Upper lobe of right lung (tissue), 1 donor: ENCODE measurements around the gene CACNG4. TPM values are rescaled to one million over a fixed set of nuclear protein-coding genes. Genes with fewer than 3 reads are reported as not detected.

Experiments used
- ATAC-seq: fragments of 200-7000 bp; cut with Tn5 transposase; one replicate; pipeline ENCODE4 v1.9.1; 2020; ENCODE audit warnings: mild to moderate bottlenecking, moderate library complexity
- DNase-seq: peaks from one replicate; pipeline ENCODE4 v3.0.0-alpha.2; 2020
- H3K27ac ChIP-seq: fragments of 200-600 bp; one replicate; pipeline ENCODE4 v1.8.0; 2022
- H3K27me3 ChIP-seq: fragments of 200-600 bp; one replicate; pipeline ENCODE4 v1.8.0; 2022; ENCODE audit warnings: mild to moderate bottlenecking
- H3K36me3 ChIP-seq: fragments of 200-600 bp; one replicate; pipeline ENCODE4 v1.8.0; 2022
- H3K4me1 ChIP-seq: fragments of 200-600 bp; one replicate; pipeline ENCODE4 v1.8.0; 2022
- H3K4me3 ChIP-seq: fragments of 200-600 bp; one replicate; pipeline ENCODE4 v1.8.0; 2022; ENCODE audit warnings: mild to moderate bottlenecking
- H3K9me3 ChIP-seq: fragments of 200-600 bp; one replicate; pipeline ENCODE4 v1.8.0; 2022
- CTCF ChIP-seq: fragments of 200-600 bp; IDR thresholded peaks from one replicate; pipeline ENCODE4 v1.8.0; 2022; ENCODE audit warnings: antibody characterized with exemption
- intact Hi-C: fragments of 100-400 bp; cut with DNase I; formaldehyde crosslinking; loops from one replicate; pipeline ENCODE4 v1.11.0; 2022
- total RNA-seq: library from RNA; stranded (reverse); fragmentation: NEBNext Ultra II Directional; extraction: Animal tissue kit (Norgen Biotek cat#: 25700); gene quantifications from one replicate; pipeline ENCODE4 v1.2.1, GENCODE V29; 2021
- donor health status: DM: no; HTN: yes; CAD: no; lungs with severe emphysema.

The CACNG4 gene
- total RNA-seq, 1 donor from 2014 or later = 9.3 TPM

GRCh38 chr17:67021196-67021595, 56.7 kb downstream of the CACNG4 start:
- Histone ChIP-seq H3K4me3 (no peak overlapping the region), H3K4me1 (no peaks in the 10 kb centered on the region), H3K9me3 (no peaks in the 10 kb centered on the region), H3K36me3 (no peaks in the 10 kb centered on the region), H3K27ac (no peak overlapping the region), H3K27me3 (no peaks in the 10 kb centered on the region)
- TF ChIP-seq CTCF = no peak
- ATAC-seq = no peak
- intact Hi-C loops = no loop called here
- DNase-seq = no peak

- no peak for TF ChIP-seq CTCF
Measured at GRCh38 chr17:67021743-67022450, 57.4 kb downstream of the CACNG4 start.

GRCh38 chr17:67022451-67022810, 57.9 kb downstream of the CACNG4 start:
- H3K4me3 ChIP-seq = no peak overlapping the region
- intact Hi-C loops = no loop called here
- no peaks in the 10 kb centered on the region for H3K27me3 ChIP-seq
- ATAC-seq (no peak), DNase-seq (no peak)
- H3K4me1 ChIP-seq = no peaks in the 10 kb centered on the region
- H3K27ac ChIP-seq = no peak overlapping the region
- TF ChIP-seq CTCF = no peak
- H3K9me3 ChIP-seq = no peaks in the 10 kb centered on the region
- H3K36me3 ChIP-seq = no peaks in the 10 kb centered on the region

More at GRCh38 chr17:67021743-67022450, 57.4 kb downstream of the CACNG4 start:
- no peaks in the 10 kb centered on the region for H3K4me1 ChIP-seq
- no peaks in the 10 kb centered on the region for H3K36me3 ChIP-seq
- ATAC-seq (no peak), DNase-seq (no peak)
- H3K27me3 ChIP-seq = no peaks in the 10 kb centered on the region
- intact Hi-C loops = no loop called here
- H3K9me3 ChIP-seq = no peaks in the 10 kb centered on the region
- no peak overlapping the region for H3K27ac ChIP-seq
- no peak overlapping the region for H3K4me3 ChIP-seq

GRCh38 chr17:67024736-67025135, 60.2 kb downstream of the CACNG4 start:
- no peaks in the 10 kb centered on the region for H3K27me3 ChIP-seq
- ATAC-seq (no peak), DNase-seq (no peak)
- no peak overlapping the region for H3K4me3 ChIP-seq
- no peaks in the 10 kb centered on the region for H3K9me3 ChIP-seq
- H3K36me3 ChIP-seq = no peaks in the 10 kb centered on the region
- no peak overlapping the region for H3K27ac ChIP-seq
- no peak for TF ChIP-seq CTCF
- intact Hi-C loops = no loop called here
- H3K4me1 ChIP-seq = no peaks in the 10 kb centered on the region

- no peak for TF ChIP-seq CTCF
- DNase-seq = peak; percentile 74
- no peaks in the 10 kb centered on the region for H3K36me3 ChIP-seq
- H3K27ac ChIP-seq = no peak overlapping the region
- intact Hi-C loops = no loop called here
- no peaks in the 10 kb centered on the region for H3K27me3 ChIP-seq
- H3K4me3 ChIP-seq = no peak overlapping the region
- peak; percentile 57 for ATAC-seq
- no peaks in the 10 kb centered on the region for H3K4me1 ChIP-seq
- H3K9me3 ChIP-seq = no peaks in the 10 kb centered on the region
Measured at GRCh38 chr17:67025216-67025792, 60.8 kb downstream of the CACNG4 start.
